Measurements from ENCODE around the gene MYCBP2.
A peak's percentile ranks its signal among the peaks of the same experiment; 100 is the strongest.
"Not testable (repeated sequence)": the region's sequence is repeated elsewhere in the genome, so short reads cannot be mapped to it uniquely, and the experiment has no call there.

MYCBP2 gene

GRCh38 chr13:77022341-77022740 lies 304.6 kb downstream of the MYCBP2 start:
- peak; percentile 29 for DNase-seq

GRCh38 chr13:77019756-77020155 lies 307.1 kb downstream of the MYCBP2 start:
- DNase-seq: no peak

GRCh38 chr13:77016888-77017623 lies 309.8 kb downstream of the MYCBP2 start:
- DNase-seq: no peak

GRCh38 chr13:77016251-77016812 lies 310.6 kb downstream of the MYCBP2 start:
- DNase-seq: peak; percentile 45

DNA sequence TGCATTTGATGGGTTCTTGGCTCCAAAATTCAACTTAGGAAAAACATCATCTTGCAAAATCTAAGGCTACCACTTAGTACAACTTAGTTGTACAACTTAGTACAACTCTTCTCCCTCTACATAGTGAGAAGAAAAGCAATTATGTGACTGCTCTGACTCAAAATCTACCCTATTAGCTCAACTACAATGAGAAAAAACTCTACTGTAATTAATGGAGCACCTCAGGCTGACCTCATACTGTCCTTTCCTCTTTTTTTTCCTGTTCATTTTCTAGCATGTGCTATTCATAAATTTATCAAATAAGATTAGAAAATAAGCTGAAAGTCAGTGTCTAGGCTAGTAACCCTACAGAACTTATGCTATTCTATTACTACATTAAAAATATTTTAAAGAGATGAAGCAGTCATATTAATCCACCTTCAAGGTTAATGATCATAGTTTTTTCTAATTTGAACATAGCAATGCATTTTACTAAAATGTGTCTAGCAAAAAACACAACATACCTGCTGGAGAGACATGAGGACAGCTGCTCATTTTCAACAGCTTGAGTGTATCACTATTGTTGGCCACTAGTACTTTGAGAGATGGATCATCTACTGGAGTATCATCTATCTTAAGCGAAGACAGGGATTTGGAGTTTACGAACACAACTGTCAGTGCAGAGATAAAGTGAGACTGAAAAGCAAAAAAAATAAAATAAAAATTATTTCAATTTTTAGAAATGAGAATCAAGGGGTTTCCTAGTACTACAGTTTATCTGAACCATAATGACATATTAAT lies 311.8 kb downstream of the MYCBP2 start:
- no peak for DNase-seq

DNA sequence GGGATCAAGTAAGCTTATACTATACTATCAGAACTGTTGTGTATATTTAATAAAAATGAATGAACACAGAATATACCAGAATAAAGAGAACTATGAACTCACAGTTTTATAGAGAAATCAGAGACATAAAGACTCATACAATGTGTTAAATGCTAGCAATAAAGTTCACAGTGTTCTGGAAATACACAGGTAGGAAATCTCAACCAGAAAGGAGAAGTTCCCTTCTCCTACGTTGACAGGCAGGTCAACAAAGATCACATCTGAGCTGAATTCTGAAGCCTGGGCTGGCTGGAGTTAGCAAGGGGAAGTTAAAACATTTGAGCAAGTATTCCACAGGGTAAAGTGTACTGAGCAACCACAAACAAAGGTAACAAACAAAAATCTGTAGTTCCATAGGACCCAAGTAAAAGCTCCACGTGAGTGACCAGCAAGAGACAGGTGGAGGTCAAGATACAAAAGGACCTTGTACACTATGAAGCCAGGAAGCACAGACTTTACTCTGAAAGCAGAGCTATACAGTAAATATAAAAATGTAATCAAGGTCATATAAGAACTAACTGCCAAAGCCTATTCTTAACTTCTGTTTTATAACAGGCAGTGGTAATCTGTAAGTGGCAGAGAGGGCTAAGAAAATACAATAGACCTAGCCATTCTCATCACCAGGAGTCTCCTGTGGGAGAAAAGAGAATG lies 312.9 kb downstream of the MYCBP2 start:
- no peak for DNase-seq

GRCh38 chr13:77009719-77010118 lies 317.2 kb downstream of the MYCBP2 start:
- not testable (repeated sequence) for DNase-seq

GRCh38 chr13:77009011-77009410 lies 317.9 kb downstream of the MYCBP2 start:
- DNase-seq: no peak

DNA sequence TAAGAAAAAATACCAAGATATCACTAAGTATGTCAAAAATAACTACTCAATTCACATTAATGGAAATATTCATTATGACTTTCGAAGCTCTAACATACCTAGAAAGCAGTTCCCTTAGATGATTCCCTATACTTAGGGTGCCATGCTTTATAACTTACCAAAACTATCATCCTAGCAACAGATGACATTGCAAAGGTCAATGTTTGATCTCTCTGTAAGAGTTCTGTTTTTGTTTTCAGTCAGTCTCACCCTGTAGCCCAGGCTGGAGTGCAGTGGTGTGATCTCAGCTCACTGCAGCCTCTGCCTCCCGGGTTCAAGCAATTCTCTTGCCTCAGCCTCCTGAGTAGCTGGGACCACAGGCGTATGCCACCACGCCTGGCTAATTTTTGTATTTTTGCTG lies 318.6 kb downstream of the MYCBP2 start:
- not testable (repeated sequence) for DNase-seq

- DNase-seq: peak; percentile 51
These were observed 324.2 kb downstream of the MYCBP2 start for GRCh38 chr13:77002590-77003190.

DNA sequence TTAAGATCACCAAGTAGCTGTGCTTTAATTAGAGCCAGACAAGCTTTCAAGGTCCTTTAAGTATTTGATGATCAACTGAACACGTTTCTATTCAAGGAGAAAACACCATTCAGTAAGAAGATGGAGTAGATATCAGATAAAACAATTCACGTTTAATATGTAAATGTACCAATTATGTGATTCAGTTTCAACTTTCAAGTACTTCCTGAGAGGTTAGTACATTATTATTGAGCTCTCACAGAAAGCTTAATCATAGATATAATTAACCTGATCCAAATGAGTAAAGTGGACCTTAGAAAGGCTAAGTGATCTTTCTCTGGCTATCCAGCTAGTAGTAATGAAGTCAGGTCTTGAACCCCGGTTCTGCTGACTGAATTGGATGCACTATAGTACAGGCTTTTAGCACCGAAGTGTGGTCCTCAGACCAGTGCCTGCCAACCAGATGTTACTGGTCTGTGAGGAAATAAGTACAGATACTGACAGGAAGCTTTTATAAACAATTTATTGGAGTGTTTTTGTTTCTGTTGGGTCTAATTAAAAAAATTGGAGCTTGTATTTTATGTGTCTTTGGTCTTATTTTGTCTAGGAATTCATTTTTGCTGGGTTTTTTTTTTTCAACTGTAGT lies 324.8 kb downstream of the MYCBP2 start:
- no peak for DNase-seq

DNA sequence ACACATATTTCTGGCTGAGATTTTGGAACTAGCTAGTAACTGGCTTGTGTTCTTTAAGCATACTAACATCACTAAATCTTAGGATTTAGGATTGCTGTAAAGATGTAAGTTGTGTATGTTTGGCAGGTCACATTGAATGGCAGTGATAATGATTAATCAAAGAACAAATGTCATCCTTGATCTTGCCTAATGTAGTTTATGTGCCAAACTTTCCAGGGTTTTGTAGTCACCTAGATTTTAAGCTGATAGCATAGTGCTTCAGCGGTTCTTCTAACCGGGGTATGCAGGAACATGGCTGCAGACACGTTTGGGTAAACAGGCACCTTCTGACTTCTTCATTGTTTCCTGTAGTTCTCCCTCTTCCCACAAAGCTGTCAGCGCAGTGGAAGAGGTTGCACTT lies 325.4 kb downstream of the MYCBP2 start:
- DNase-seq: no peak

- no peak for DNase-seq
These were observed 326.4 kb downstream of the MYCBP2 start for GRCh38 chr13:77000475-77000874.
